H9 (cell line): ENCODE measurements around the gene CHPF. TPM values are rescaled to one million over a fixed set of nuclear protein-coding genes. Genes with fewer than 3 reads are reported as not detected.

Source experiments
- DNase-seq: peaks from one replicate; pipeline ENCODE4 v3.0.0-alpha.2; 2017
- H2AFZ ChIP-seq: one replicate; pipeline ENCODE4 v1.6.1; 2013; ENCODE audit warnings: mild to moderate bottlenecking, low read length, control low read depth, moderate library complexity
- H2AK5ac ChIP-seq: 2 replicates; pipeline ENCODE4 v1.6.1; 2013; ENCODE audit warnings: low read length, control low read depth, mixed read lengths; ENCODE audit not compliant: insufficient read length
- H2BK120ac ChIP-seq: one replicate; pipeline ENCODE4 v1.6.1; 2013; ENCODE audit warnings: low read depth, mild to moderate bottlenecking, low read length, control low read depth, inconsistent platforms; ENCODE audit not compliant: poor library complexity, severe bottlenecking
- H2BK12ac ChIP-seq: 2 replicates; pipeline ENCODE4 v1.6.1; 2013; ENCODE audit warnings: low read length, control low read depth, mixed read lengths, low read depth; ENCODE audit not compliant: insufficient read length
- H2BK15ac ChIP-seq: 2 replicates; pipeline ENCODE4 v1.6.1; 2013; ENCODE audit warnings: low read depth, low read length, control low read depth
- H2BK20ac ChIP-seq: one replicate; pipeline ENCODE4 v1.6.1; 2013; ENCODE audit warnings: low read depth, mild to moderate bottlenecking, low read length, control low read depth, inconsistent platforms; ENCODE audit not compliant: poor library complexity, severe bottlenecking
- H2BK5ac ChIP-seq: 2 replicates; pipeline ENCODE4 v1.6.1; 2013; ENCODE audit warnings: low read length, control low read depth, mixed read lengths; ENCODE audit not compliant: insufficient read length
- H3K14ac ChIP-seq: 2 replicates; pipeline ENCODE4 v1.6.1; 2013; ENCODE audit warnings: low read length, control low read depth; ENCODE audit not compliant: insufficient read depth
- H3K18ac ChIP-seq: 2 replicates; pipeline ENCODE4 v1.6.1; 2013; ENCODE audit warnings: low read depth, mild to moderate bottlenecking, mixed read lengths, low read length, control low read depth; ENCODE audit not compliant: insufficient read length
- H3K23ac ChIP-seq: 2 replicates; pipeline ENCODE4 v1.6.1; 2013; ENCODE audit warnings: low read length, control low read depth, mixed read lengths, low read depth; ENCODE audit not compliant: insufficient read length
- H3K23me2 ChIP-seq: 2 replicates; pipeline ENCODE4 v1.6.1; 2013; ENCODE audit warnings: low read depth, mild to moderate bottlenecking, mixed read lengths, low read length, control low read depth; ENCODE audit not compliant: insufficient read length, poor library complexity, severe bottlenecking
- H3K27ac ChIP-seq: 2 replicates; pipeline ENCODE4 v1.5.1; 2013; ENCODE audit warnings: low read length, control low read depth, mixed read lengths, low read depth; ENCODE audit not compliant: insufficient read length
- H3K27me3 ChIP-seq: 2 replicates; pipeline ENCODE4 v1.6.1; 2013; ENCODE audit warnings: low read length, control low read depth, inconsistent platforms; ENCODE audit not compliant: insufficient read depth
- H3K4ac ChIP-seq: 2 replicates; pipeline ENCODE4 v1.6.1; 2013; ENCODE audit warnings: low read depth, mild to moderate bottlenecking, control low read depth, inconsistent platforms, low read length, moderate library complexity
- H3K4me1 ChIP-seq: 2 replicates; pipeline ENCODE4 v1.6.1; 2013; ENCODE audit warnings: low read length, control low read depth, inconsistent platforms; ENCODE audit not compliant: insufficient read depth
- H3K4me2 ChIP-seq: 2 replicates; pipeline ENCODE4 v1.6.1; 2013; ENCODE audit warnings: low read length, control low read depth, mixed read lengths; ENCODE audit not compliant: insufficient read length, insufficient read depth
- H3K56ac ChIP-seq: 2 replicates; pipeline ENCODE4 v1.6.1; 2013; ENCODE audit warnings: low read depth, mild to moderate bottlenecking, mixed read lengths, low read length, control low read depth; ENCODE audit not compliant: insufficient read length
- H3K79me1 ChIP-seq: 2 replicates; pipeline ENCODE4 v1.6.1; 2013; ENCODE audit warnings: low read depth, mild to moderate bottlenecking, moderate library complexity, low read length, control low read depth, inconsistent platforms; ENCODE audit not compliant: insufficient read depth, poor library complexity, severe bottlenecking
- H3K79me2 ChIP-seq: 2 replicates; pipeline ENCODE4 v1.6.1; 2013; ENCODE audit warnings: low read length, control low read depth, inconsistent platforms; ENCODE audit not compliant: insufficient read depth
- H3K9ac ChIP-seq: 2 replicates; pipeline ENCODE4 v1.6.1; 2013; ENCODE audit warnings: low read length, control low read depth, mixed read lengths; ENCODE audit not compliant: insufficient read length; ENCODE audit errors: extremely low read depth
- H3K9me3 ChIP-seq: one replicate; pipeline ENCODE4 v1.6.1; 2013; ENCODE audit warnings: low read depth, low read length, inconsistent platforms; ENCODE audit not compliant: control insufficient read depth
- H3T11ph ChIP-seq: one replicate; pipeline ENCODE4 v1.6.1; 2013; ENCODE audit warnings: mild to moderate bottlenecking, low read length, control low read depth, inconsistent platforms
- H4K20me1 ChIP-seq: one replicate; pipeline ENCODE4 v1.6.1; 2013; ENCODE audit not compliant: control insufficient read depth, insufficient read length, insufficient read depth
- H4K5ac ChIP-seq: 2 replicates; pipeline ENCODE4 v1.6.1; 2013; ENCODE audit warnings: low read depth, mild to moderate bottlenecking, mixed read lengths, low read length, control low read depth; ENCODE audit not compliant: insufficient read length
- H4K8ac ChIP-seq: replicated peaks from 2 replicates; pipeline ENCODE4 v1.6.1; 2013; ENCODE audit warnings: low read length, control low read depth, mixed read lengths, low read depth; ENCODE audit not compliant: insufficient read length
- H4K91ac ChIP-seq: 2 replicates; pipeline ENCODE4 v1.6.1; 2013; ENCODE audit warnings: low read depth, mild to moderate bottlenecking, moderate library complexity, mixed read lengths, low read length, control low read depth; ENCODE audit not compliant: insufficient read length
- H3K27ac Mint-ChIP-seq, 3 experiments: 2 replicates in 2 of 3; 3 replicates in 1 of 3; pipeline ENCODE4 v1.8.0; 2020 to 2021; ENCODE audit warnings: mixed read lengths in 3 of 3, mild to moderate bottlenecking in 1 of 3, moderate library complexity in 1 of 3
- H3K27me3 Mint-ChIP-seq: 2 replicates; pipeline ENCODE4 v1.8.0; 2021; ENCODE audit warnings: low read depth, mild to moderate bottlenecking, moderate library complexity, mixed read lengths
- H3K36me3 Mint-ChIP-seq, 3 experiments: 2 replicates in 2 of 3; 3 replicates in 1 of 3; pipeline ENCODE4 v1.8.0; 2020 to 2021; ENCODE audit warnings: low read depth in 3 of 3, mixed read lengths in 3 of 3; ENCODE audit not compliant: insufficient read depth in 1 of 3
- H3K4me1 Mint-ChIP-seq, 2 experiments: 2 replicates each; pipeline ENCODE4 v1.8.0; 2020; ENCODE audit warnings: mixed read lengths in 2 of 2
- H3K4me3 Mint-ChIP-seq, 2 experiments: 2 replicates in 1 of 2; 3 replicates in 1 of 2; pipeline ENCODE4 v1.8.0; 2020 to 2021; ENCODE audit warnings: mild to moderate bottlenecking in 2 of 2, mixed read lengths in 2 of 2, moderate library complexity in 1 of 2
- H3K9me3 Mint-ChIP-seq, 2 experiments: 2 replicates in 1 of 2; 3 replicates in 1 of 2; pipeline ENCODE4 v1.8.0; 2020; ENCODE audit warnings: mild to moderate bottlenecking in 2 of 2, mixed read lengths in 2 of 2, moderate library complexity in 1 of 2
- WGBS: extraction: QIAGEN DNeasy Blood & Tissue Kit; methylation state at CpG from one replicate; pipeline ENCODE4 v1.1.7; 2013; ENCODE audit warnings: missing lambda C conversion rate, low lambda C conversion rate, mixed read lengths; ENCODE audit not compliant: insufficient read length; ENCODE audit errors: extremely low coverage; 5-methylcytosine and 5-hydroxymethylcytosine counted together
- total RNA-seq: library from RNA; stranded (reverse); gene quantifications from 2 replicates; pipeline ENCODE4 v1.2.1, GENCODE V29; 2021
- TF ChIP-seq, protein P1 (sequence below): fragments of 200-600 bp; sonication (generic); conservative IDR thresholded peaks from 3 replicates; pipeline ENCODE4 v1.8.0; 2021; ENCODE audit warnings: antibody characterized with exemption, mild to moderate bottlenecking

CHPF gene
- total RNA-seq, 1 experiment from 2014 or later: 46.5 TPM

DNA sequence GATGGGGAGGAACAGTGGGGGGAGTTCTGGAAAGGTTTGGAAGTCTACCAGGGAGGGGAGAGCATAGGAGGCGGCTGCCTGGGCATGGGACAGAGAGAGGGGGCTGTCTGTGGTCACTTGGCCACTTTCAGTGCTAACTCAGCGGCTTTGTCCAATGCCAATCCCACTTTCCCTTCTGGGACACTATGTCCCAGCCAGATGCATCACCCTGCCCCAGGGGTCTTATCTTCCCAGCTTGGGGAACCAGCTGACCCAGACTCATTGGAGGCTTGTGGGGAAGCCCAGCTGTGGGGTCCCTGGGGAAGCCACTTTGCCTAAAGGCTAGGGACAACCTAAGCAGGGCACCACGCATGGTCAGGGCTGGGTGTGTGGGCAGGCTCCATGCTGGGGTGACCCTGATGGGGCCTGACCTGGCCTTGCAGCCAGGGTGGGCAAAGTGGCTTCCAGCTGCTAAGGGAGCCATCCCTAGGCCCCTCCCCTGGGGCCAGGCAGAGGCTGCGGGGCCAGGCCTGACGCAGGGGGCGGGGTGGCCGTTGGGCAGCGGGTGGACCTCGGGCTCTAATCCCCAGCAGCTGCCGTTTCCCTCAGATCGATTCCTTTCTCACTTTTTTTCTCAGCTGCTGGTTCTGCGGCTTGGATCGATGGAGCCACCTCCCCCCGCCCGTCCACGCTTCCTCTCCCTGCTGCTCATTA lies 30.9 kb downstream of the CHPF start:
- DNase-seq: no peak
- Histone ChIP-seq H3K23me2 (peaks cover 4% of the 10 kb centered on the region), H3K79me2 (no peaks in the 10 kb centered on the region), H3K14ac (no peak overlapping the region), H3K56ac (no peak overlapping the region), H3K27me3 (peaks cover 14% of the 10 kb centered on the region; the same call in 1 of the 2 replicates), H3K9me3 (no peaks in the 10 kb centered on the region), H3K4me1 (peaks cover 11% of the 10 kb centered on the region; the same call in 1 of the 2 replicates), H3T11ph (no peak overlapping the region), H4K91ac (no peak overlapping the region), H2BK20ac (no peak overlapping the region), H4K20me1 (peaks cover 3% of the 10 kb centered on the region), H2BK15ac (no peak overlapping the region), H3K79me1 (no peaks in the 10 kb centered on the region), H3K4ac (no peak overlapping the region), H4K5ac (no peak overlapping the region), H2AK5ac (no peak overlapping the region), H3K23ac (no peak overlapping the region), H2BK12ac (no peak overlapping the region), H3K4me2 (no peak overlapping the region), H2BK120ac (no peak overlapping the region), H3K18ac (no peak overlapping the region), H3K27ac (no peak overlapping the region), H4K8ac (no peak overlapping the region), H3K9ac (no peak overlapping the region), H2AFZ (no peak overlapping the region), H2BK5ac (no peak overlapping the region)
- Mint-ChIP-seq H3K36me3 (no peaks in the 10 kb centered on the region; a peak in 1 of 7 replicates), H3K4me3 (no peak overlapping the region), H3K9me3 (no peaks in the 10 kb centered on the region; a peak in 3 of 5 replicates), H3K4me1 (peaks cover 50 to 72% of the 10 kb centered on the region in 2 experiments), H3K27me3 (peaks cover 76% of the 10 kb centered on the region), H3K27ac (no peak overlapping the region)
- no CpG with 5 or more reads among the region's 16 CpGs for WGBS
- TF ChIP-seq, protein P1, sequence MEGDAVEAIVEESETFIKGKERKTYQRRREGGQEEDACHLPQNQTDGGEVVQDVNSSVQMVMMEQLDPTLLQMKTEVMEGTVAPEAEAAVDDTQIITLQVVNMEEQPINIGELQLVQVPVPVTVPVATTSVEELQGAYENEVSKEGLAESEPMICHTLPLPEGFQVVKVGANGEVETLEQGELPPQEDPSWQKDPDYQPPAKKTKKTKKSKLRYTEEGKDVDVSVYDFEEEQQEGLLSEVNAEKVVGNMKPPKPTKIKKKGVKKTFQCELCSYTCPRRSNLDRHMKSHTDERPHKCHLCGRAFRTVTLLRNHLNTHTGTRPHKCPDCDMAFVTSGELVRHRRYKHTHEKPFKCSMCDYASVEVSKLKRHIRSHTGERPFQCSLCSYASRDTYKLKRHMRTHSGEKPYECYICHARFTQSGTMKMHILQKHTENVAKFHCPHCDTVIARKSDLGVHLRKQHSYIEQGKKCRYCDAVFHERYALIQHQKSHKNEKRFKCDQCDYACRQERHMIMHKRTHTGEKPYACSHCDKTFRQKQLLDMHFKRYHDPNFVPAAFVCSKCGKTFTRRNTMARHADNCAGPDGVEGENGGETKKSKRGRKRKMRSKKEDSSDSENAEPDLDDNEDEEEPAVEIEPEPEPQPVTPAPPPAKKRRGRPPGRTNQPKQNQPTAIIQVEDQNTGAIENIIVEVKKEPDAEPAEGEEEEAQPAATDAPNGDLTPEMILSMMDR: no peak
